ENCODE results near the gene MYOM1. TPM values are rescaled to one million over a fixed set of nuclear protein-coding genes. Genes with fewer than 3 reads are reported as not detected.

Gene MYOM1
- total RNA-seq, 4 donors from 2014 or later, result 2.3 to 3.1 (median 3.1) TPM

GRCh38 chr18:3088449-3088848, 131.3 kb downstream of the MYOM1 start:
- Histone ChIP-seq H3K4me1 (no peaks in the 10 kb centered on the region), H3K9me3 (no peaks in the 10 kb centered on the region), H3K27ac (no peak overlapping the region), H3K36me3 (no peaks in the 10 kb centered on the region), H3K27me3 (no peaks in the 10 kb centered on the region), H3K4me3 (replicated peaks in 1 of 3) (no peak overlapping the region)
- DNase-seq, result no peak
- intact Hi-C loops (cut with DNase I), result no loop called here
- WGBS, 2 donors, result 92 to 93% methylated on average over 3 of the region's 3 CpGs
- TF ChIP-seq POLR2A (IDR thresholded peaks at IDR 0.05) (no peak), CTCF (IDR thresholded peaks at IDR 0.05) (no peak)

GRCh38 chr18:3086871-3087270, 132.9 kb downstream of the MYOM1 start:
- intact Hi-C loops (cut with DNase I), result no loop called here
- no peak overlapping the region for H3K4me3 ChIP-seq (replicated peaks in 1 of 3)
- H3K27me3 ChIP-seq, result no peaks in the 10 kb centered on the region
- no peaks in the 10 kb centered on the region for H3K4me1 ChIP-seq
- 90 to 91% methylated on average over 4 of the region's 4 CpGs for WGBS, 2 donors
- DNase-seq, result no peak
- TF ChIP-seq POLR2A (IDR thresholded peaks at IDR 0.05) (no peak), CTCF (IDR thresholded peaks at IDR 0.05) (no peak)
- no peaks in the 10 kb centered on the region for H3K36me3 ChIP-seq
- H3K9me3 ChIP-seq, result no peaks in the 10 kb centered on the region
- no peak overlapping the region for H3K27ac ChIP-seq

- H3K36me3 ChIP-seq, result no peaks in the 10 kb centered on the region
- H3K27me3 ChIP-seq, result no peaks in the 10 kb centered on the region
- no peak for DNase-seq
- TF ChIP-seq POLR2A (IDR thresholded peaks at IDR 0.05) (no peak), CTCF (IDR thresholded peaks at IDR 0.05) (no peak)
- no peaks in the 10 kb centered on the region for H3K9me3 ChIP-seq
- WGBS, 2 donors, result 60 to 71% methylated on average over 1 of the region's 1 CpG
- no peaks in the 10 kb centered on the region for H3K4me1 ChIP-seq
- intact Hi-C loops (cut with DNase I), result no loop called here
- no peak overlapping the region for H3K4me3 ChIP-seq (replicated peaks in 1 of 3)
- no peak overlapping the region for H3K27ac ChIP-seq
Measured at GRCh38 chr18:3085612-3086011, 134.2 kb downstream of the MYOM1 start.

- Histone ChIP-seq H3K27ac (no peak overlapping the region), H3K4me1 (no peaks in the 10 kb centered on the region), H3K4me3 (replicated peaks in 1 of 3) (no peak overlapping the region), H3K36me3 (no peaks in the 10 kb centered on the region), H3K9me3 (no peaks in the 10 kb centered on the region), H3K27me3 (no peaks in the 10 kb centered on the region)
- intact Hi-C loops (cut with DNase I), result no loop called here
- no peak for DNase-seq
- 74 to 80% methylated on average over 3 of the region's 3 CpGs for WGBS, 2 donors
- TF ChIP-seq CTCF (IDR thresholded peaks at IDR 0.05), result no peak
- TF ChIP-seq POLR2A (IDR thresholded peaks at IDR 0.05), result no peak
Measured at GRCh38 chr18:3084206-3084605, 135.6 kb downstream of the MYOM1 start.

GRCh38 chr18:3083766-3084165, 136.0 kb downstream of the MYOM1 start:
- Histone ChIP-seq H3K27me3 (no peaks in the 10 kb centered on the region), H3K9me3 (no peaks in the 10 kb centered on the region), H3K27ac (no peak overlapping the region), H3K36me3 (no peaks in the 10 kb centered on the region), H3K4me3 (replicated peaks in 1 of 3) (no peak overlapping the region), H3K4me1 (no peaks in the 10 kb centered on the region)
- no peak for TF ChIP-seq POLR2A (IDR thresholded peaks at IDR 0.05)
- TF ChIP-seq CTCF (IDR thresholded peaks at IDR 0.05), result no peak
- DNase-seq, result no peak
- intact Hi-C loops (cut with DNase I), result no loop called here
- 63 to 69% methylated on average over 3 of the region's 3 CpGs for WGBS, 2 donors

Measured in thyroid gland (tissue), 4 donors.